Ishikawa (cell line): ENCODE data around the gene WFIKKN1.

Source experiments
- CREB1 ChIP-seq: IDR thresholded peaks from 2 replicates; pipeline ENCODE4 v1.6.1; 2012; ENCODE audit warnings: low read depth
- EGR1 ChIP-seq: IDR thresholded peaks from 2 replicates; pipeline ENCODE4 v1.6.1; 2012
- EP300 ChIP-seq: IDR thresholded peaks from 2 replicates; pipeline ENCODE4 v1.6.1; 2012; ENCODE audit warnings: borderline replicate concordance
- FOXM1 ChIP-seq: IDR thresholded peaks from 2 replicates; pipeline ENCODE4 v1.6.1; 2012; ENCODE audit warnings: low read depth, borderline replicate concordance
- MAX ChIP-seq: IDR thresholded peaks from 2 replicates; pipeline ENCODE4 v1.6.1; 2012
- RAD21 ChIP-seq: IDR thresholded peaks from 2 replicates; pipeline ENCODE4 v1.6.1; 2012; ENCODE audit warnings: low read depth
- TAF1 ChIP-seq: IDR thresholded peaks from 2 replicates; pipeline ENCODE4 v1.6.1; 2012; ENCODE audit warnings: low read depth, mild to moderate bottlenecking
- TCF12 ChIP-seq: IDR thresholded peaks from 2 replicates; pipeline ENCODE4 v1.6.1; 2012; ENCODE audit warnings: low read depth
- YY1 ChIP-seq: IDR thresholded peaks from 2 replicates; pipeline ENCODE4 v1.6.1; 2012; ENCODE audit warnings: low read depth
- ZBTB7A ChIP-seq: IDR thresholded peaks from 2 replicates; pipeline ENCODE4 v1.6.1; 2012; ENCODE audit warnings: low read depth
- TF ChIP-seq, protein P1 (sequence below): IDR thresholded peaks from 2 replicates; pipeline ENCODE4 v1.6.1; 2012; ENCODE audit warnings: low read depth, mild to moderate bottlenecking

DNA sequence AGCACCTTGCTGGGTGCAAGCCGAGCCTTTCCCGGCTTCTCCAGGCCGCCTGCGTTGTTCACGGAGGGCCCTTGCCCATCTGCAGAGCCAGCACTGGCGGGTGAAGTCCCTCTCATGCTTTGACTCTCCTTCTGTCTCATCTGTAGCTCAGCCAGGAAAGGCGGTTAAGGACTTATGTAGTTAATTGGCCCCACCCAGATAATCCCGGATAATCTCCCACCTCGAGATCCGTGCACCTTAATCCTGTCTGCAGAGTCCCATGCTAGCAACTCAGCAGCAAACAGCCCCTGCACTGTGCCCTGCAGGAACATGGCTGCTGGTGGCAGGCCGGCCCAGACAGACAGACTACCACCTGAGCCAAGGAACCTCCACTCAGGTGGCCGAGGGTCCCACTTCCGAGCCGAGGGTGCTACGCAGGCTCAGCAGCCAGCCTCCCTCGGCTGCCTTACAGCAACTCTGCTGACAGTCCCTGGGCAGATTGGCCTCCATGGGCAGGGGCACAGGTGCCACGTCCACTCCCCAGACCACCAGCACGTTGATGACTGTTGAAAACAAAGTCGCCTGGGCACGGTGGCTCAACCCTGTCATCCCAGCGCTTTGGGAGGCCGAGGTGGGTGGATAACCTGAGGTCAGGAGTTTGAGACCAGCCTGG lies 24.0 kb upstream of the WFIKKN1 start:
- no peak for TF ChIP-seq EGR1
- TF ChIP-seq RAD21, result no peak
- TF ChIP-seq EP300, result no peak
- TF ChIP-seq FOXM1, result no peak
- TF ChIP-seq TAF1, result no peak
- no peak for TF ChIP-seq ZBTB7A
- no peak for TF ChIP-seq YY1
- TF ChIP-seq CREB1, result no peak
- TF ChIP-seq, protein P1, sequence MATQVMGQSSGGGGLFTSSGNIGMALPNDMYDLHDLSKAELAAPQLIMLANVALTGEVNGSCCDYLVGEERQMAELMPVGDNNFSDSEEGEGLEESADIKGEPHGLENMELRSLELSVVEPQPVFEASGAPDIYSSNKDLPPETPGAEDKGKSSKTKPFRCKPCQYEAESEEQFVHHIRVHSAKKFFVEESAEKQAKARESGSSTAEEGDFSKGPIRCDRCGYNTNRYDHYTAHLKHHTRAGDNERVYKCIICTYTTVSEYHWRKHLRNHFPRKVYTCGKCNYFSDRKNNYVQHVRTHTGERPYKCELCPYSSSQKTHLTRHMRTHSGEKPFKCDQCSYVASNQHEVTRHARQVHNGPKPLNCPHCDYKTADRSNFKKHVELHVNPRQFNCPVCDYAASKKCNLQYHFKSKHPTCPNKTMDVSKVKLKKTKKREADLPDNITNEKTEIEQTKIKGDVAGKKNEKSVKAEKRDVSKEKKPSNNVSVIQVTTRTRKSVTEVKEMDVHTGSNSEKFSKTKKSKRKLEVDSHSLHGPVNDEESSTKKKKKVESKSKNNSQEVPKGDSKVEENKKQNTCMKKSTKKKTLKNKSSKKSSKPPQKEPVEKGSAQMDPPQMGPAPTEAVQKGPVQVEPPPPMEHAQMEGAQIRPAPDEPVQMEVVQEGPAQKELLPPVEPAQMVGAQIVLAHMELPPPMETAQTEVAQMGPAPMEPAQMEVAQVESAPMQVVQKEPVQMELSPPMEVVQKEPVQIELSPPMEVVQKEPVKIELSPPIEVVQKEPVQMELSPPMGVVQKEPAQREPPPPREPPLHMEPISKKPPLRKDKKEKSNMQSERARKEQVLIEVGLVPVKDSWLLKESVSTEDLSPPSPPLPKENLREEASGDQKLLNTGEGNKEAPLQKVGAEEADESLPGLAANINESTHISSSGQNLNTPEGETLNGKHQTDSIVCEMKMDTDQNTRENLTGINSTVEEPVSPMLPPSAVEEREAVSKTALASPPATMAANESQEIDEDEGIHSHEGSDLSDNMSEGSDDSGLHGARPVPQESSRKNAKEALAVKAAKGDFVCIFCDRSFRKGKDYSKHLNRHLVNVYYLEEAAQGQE, result no peak
- TF ChIP-seq MAX, result no peak
- TF ChIP-seq TCF12, result no peak
